Heart left ventricle (tissue), 13 donors: ENCODE measurements around the gene COX4I1.

Source experiments
- CTCF ChIP-seq, 12 donors: fragments of 200-600 bp; sonication (generic) in 4 of 12; IDR thresholded peaks; one replicate each; pipeline versions ENCODE4 v1.5.0 to v1.8.0; 2018 to 2022; ENCODE audit warnings: antibody characterized with exemption in 12 of 12, mild to moderate bottlenecking in 5 of 12
- POLR2A ChIP-seq, 2 donors: fragments of 450-650 bp; IDR thresholded peaks; one replicate each; pipeline ENCODE4 v1.6.1; 2017; ENCODE audit warnings: antibody characterized with exemption in 2 of 2, mild to moderate bottlenecking in 2 of 2, moderate library complexity in 2 of 2
- donor health status: ischemic (EF 13 %, LVEDD 7.1; RV severe dilation, severe dysfunction).
- donor health status: DM: no; HTN: yes; CAD: no.
- donor health status: DM: no; HTN: no; CAD: no.
- donor health status: ischemic (EF 25% LVEDD 6.9; RV normal size, moderate dysfunction).
- donor health status: ischemic (EF 25% LVEDD 5.7; RV mildly dilated, moderate dysfunction).
- donor health status: ischemic (EF 35%, LVEDD 5.7; RV mildly dilated, moderate dysfunction).
- donor health status: nonischemic (EF 11% LVEDD 7.7; RV severe dilation, severe dysfunction).
- donor health status: DM: yes; HTN: yes; CAD: no.
- donor health status: PGD.
- donor health status: ischemic (EF 29% LVEDD 5.4; RV normal size, mild dysfunction).
- donor health status: nonischemic (EF 23%, LVEDD 6.1; RV moderate dilation, normal function).

DNA sequence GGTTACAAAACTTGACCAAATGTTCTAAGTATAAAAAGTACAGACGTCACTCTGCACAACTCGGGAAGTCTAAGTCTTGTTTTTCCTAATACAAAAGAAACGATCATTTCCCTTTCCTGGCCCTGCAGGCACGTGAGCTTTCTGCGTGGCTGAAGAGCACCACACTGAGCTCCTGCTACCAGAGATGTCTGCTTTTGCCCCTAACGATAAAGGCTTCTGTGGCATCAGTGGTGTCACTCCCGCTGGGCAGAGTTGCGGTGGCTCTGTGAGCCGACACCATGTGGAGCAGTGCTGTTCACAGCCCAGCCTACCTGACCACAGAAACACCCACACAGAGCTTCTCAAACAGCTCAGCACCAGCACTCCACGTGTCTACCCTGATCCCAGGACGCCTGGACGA lies 20.6 kb upstream of the COX4I1 start:
- TF ChIP-seq POLR2A (IDR thresholded peaks at IDR 0.05) (no peak), CTCF (IDR thresholded peaks at IDR 0.05) (no peak)
